GM10266 (cell line): ENCODE measurements around the gene PEX14.

Source experiments
- DNase-seq: peaks from one replicate; pipeline ENCODE4 v3.0.0; 2012; ENCODE audit errors: extremely low spot score
- CTCF ChIP-seq: IDR thresholded peaks from 2 replicates; pipeline ENCODE4 v1.5.1; 2012; ENCODE audit warnings: mild to moderate bottlenecking, low read depth; ENCODE audit not compliant: control insufficient read depth, insufficient read depth; ENCODE audit errors: missing control alignments

Gene PEX14

GRCh38 chr1:10641976-10642375 lies 167.2 kb downstream of the PEX14 start:
- TF ChIP-seq CTCF: no peak
- no peak for DNase-seq

GRCh38 chr1:10642403-10643080 lies 167.8 kb downstream of the PEX14 start:
- no peak for TF ChIP-seq CTCF
- DNase-seq: no peak

GRCh38 chr1:10643607-10644306 lies 169.0 kb downstream of the PEX14 start:
- DNase-seq: no peak
- TF ChIP-seq CTCF: no peak

DNA sequence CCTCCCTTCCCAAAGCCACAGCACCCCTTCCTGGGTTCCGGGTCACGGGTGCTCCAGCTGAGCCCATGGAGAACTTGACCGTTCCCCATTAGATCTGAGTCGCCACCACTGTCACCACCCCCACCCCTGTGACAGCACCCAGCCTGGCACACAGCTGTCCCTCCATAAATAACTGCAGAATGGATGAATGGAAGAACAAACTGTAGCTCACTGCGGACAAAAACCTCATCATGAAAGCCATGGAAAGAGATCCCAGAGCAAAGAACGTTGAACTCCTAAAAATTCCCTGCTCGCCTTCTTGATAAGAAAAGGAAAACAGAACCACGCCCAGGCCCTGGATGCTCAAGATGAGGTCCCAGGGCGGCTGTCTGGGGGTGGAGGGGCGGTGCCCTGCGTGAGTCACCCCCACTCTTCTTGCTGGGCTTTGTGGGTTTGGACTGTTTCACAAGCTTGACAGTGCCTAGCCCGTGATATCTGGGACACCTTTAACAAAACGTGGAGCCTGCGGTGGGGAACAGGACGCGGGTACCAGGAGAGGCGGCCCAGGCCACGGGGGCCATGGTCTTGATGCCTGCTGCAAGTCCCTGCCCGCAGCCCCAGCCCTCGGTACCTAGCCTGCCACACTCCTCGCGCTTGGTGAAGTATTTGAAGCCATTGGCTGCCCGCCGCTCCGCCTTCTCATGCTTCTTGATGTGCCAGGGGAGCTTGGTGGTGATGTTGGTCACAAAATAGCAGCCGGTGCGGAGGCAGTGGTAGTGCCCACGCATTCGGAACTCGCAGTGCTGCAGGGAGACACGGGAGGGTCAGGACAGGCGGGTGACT lies 169.8 kb downstream of the PEX14 start:
- TF ChIP-seq CTCF: no peak

DNA sequence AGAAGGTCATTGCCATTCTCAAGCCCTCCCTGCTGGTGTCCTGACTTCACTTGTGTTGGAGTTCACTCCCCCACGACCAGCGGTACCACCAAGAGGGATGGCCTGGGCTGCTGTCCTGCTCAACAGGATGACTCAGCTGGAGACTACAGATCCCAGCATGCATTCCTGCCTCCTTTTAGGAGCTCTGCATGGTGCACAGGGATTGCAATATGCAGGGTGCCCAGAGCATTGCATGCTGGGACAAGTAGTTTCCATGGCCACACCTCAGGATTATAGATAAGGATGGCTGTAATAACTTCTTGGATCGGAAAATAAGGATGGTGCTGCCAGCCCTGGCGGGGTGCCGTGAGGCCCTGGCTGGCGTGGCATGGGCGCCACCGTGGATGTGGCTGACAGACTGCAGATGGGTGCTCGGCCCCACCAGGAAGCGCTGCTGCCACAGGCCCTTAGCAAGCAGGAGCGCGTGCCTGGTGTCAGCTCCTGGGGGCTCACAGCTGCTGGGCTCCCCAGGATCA lies 171.7 kb downstream of the PEX14 start:
- DNase-seq: no peak
- TF ChIP-seq CTCF: no peak

More for the DNA sequence above, 169.8 kb downstream of the PEX14 start:
- DNase-seq: no peak

DNA sequence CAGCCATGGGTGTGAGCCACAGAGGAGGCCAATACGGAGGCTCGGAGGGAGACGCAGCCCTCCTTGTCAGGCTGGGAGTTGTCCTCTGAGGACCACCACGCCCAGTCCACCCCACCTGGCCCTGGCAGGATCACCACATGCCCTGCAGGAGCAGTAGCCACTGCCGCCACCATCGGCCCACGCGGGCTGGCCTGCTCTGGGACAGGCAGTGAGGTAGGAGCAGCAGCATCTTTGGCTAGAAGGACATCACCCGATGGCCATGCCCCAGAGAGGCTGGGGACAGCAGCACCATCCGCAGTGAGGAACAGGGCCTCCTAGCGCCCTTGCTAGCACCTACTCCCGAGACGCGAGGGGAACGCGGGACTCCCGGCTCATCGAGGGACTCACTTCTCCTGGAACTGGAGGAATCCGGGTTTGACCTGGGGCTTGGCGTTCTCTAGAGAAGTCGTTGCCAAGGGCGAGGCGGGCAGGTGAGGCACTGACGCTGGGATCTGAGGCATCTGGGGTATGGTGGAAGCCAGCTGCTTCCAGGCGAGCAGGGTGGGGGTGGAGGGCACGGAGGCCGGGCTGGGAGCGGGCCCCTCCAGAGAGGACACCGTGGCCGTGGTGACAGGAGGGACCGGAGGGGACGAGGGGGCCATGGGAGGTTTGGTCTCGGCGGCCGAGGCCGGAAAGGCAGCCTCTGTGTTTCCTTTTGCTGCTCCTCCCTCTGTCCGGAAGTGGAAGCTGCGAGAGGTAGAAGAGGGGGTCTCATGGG lies 172.8 kb downstream of the PEX14 start:
- no peak for TF ChIP-seq CTCF
- no peak for DNase-seq
